Measurements from ENCODE around the gene WLS. TPM values are rescaled to one million over a fixed set of nuclear protein-coding genes. Genes with fewer than 3 reads are reported as not detected.

The WLS gene
- total and polyA plus RNA-seq, 10 of the 15 experiments (the other 5 are each of a cell fraction or from before 2014, with no cell fraction given) = 0.04 to 0.36 TPM; not detected in 8

GRCh38 chr1:68120136-68120791 lies 112.1 kb downstream of the WLS start (continued):
- TF ChIP-seq, protein P1, sequence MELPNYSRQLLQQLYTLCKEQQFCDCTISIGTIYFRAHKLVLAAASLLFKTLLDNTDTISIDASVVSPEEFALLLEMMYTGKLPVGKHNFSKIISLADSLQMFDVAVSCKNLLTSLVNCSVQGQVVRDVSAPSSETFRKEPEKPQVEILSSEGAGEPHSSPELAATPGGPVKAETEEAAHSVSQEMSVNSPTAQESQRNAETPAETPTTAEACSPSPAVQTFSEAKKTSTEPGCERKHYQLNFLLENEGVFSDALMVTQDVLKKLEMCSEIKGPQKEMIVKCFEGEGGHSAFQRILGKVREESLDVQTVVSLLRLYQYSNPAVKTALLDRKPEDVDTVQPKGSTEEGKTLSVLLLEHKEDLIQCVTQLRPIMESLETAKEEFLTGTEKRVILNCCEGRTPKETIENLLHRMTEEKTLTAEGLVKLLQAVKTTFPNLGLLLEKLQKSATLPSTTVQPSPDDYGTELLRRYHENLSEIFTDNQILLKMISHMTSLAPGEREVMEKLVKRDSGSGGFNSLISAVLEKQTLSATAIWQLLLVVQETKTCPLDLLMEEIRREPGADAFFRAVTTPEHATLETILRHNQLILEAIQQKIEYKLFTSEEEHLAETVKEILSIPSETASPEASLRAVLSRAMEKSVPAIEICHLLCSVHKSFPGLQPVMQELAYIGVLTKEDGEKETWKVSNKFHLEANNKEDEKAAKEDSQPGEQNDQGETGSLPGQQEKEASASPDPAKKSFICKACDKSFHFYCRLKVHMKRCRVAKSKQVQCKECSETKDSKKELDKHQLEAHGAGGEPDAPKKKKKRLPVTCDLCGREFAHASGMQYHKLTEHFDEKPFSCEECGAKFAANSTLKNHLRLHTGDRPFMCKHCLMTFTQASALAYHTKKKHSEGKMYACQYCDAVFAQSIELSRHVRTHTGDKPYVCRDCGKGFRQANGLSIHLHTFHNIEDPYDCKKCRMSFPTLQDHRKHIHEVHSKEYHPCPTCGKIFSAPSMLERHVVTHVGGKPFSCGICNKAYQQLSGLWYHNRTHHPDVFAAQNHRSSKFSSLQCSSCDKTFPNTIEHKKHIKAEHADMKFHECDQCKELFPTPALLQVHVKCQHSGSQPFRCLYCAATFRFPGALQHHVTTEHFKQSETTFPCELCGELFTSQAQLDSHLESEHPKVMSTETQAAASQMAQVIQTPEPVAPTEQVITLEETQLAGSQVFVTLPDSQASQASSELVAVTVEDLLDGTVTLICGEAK (IDR thresholded peaks at IDR 0.05; ENCODE audit: borderline replicate concordance) = no peak
- TF ChIP-seq BRCA1 (IDR thresholded peaks at IDR 0.05; ENCODE audit: low read depth, low read length) = no peak
- TF ChIP-seq PML (IDR thresholded peaks at IDR 0.05; ENCODE audit: low read length) = no peak
- peak; percentile 69 to 82 (median 75) for TF ChIP-seq CTCF (IDR thresholded peaks at IDR 0.05 in 2 of 3, conservative IDR thresholded peaks at IDR 0.05 in 1 of 3; ENCODE audit: control insufficient read depth in 2 of 3, extremely low read depth in 1 of 3, insufficient read depth in 1 of 3, low read depth in 3 of 3, low read length in 3 of 3)

GRCh38 chr1:68119445-68119844 lies 112.9 kb downstream of the WLS start:
- no peak overlapping the region for H2AFZ ChIP-seq (ENCODE audit: control insufficient read depth, low read depth, low read length)
- H3K36me3 ChIP-seq (ENCODE audit: control insufficient read depth in 2 of 2, insufficient read depth in 2 of 2, low read length in 1 of 2) = no peaks in the 10 kb centered on the region
- ChIA-PET RAD21 (ENCODE audit: unreplicated experiment) (interaction anchor here (1.0 to 7.7 kb wide), 8 partner anchors 69 to 601 kb away, joined by 3 to 125 read pairs (median 8); no protein-coding TSS in a partner anchor), CTCF (interaction anchor here (0.9 to 5.1 kb wide), 24 partner anchors 10 to 1620 kb away, joined by 3 to 178 read pairs (median 8); no protein-coding TSS in a partner anchor), POLR2A (no interaction called here), SMC1A (ENCODE audit: uncharacterized antibody, unreplicated experiment) (interaction anchor here (0.8 to 6.9 kb wide), 19 partner anchors 11 to 352 kb away, joined by 3 to 83 read pairs (median 4); no protein-coding TSS in a partner anchor)
- H3K4me1 ChIP-seq (ENCODE audit: control insufficient read depth, insufficient read depth, low read length) = no peaks in the 10 kb centered on the region
- FAIRE-seq = no peak
- H3K4me3 ChIP-seq = no peak overlapping the region
- no peak for DNase-seq (ENCODE audit: low read depth, low spot score)
- H3K79me2 ChIP-seq (ENCODE audit: control insufficient read depth, insufficient read depth, low read length) = no peaks in the 10 kb centered on the region
- no peak overlapping the region for H3K27ac ChIP-seq (ENCODE audit: control insufficient read depth, insufficient read depth)
- BruUV-seq (replicated peaks) = no TSS peak
- in situ Hi-C loops (cut with MboI) (loop anchor here (10.0 kb wide), 1 partner anchor 1615 kb away; no protein-coding TSS in a partner anchor), intact Hi-C loops (cut with micrococcal nuclease; ENCODE audit: unreplicated experiment) (loop anchor here (5.0 to 10.0 kb wide), 5 partner anchors 267 to 1618 kb away; no protein-coding TSS in a partner anchor)
- no peaks in the 10 kb centered on the region for H3K9me3 ChIP-seq (replicated peaks; ENCODE audit: control insufficient read depth, insufficient read depth, low read length)
- ATAC-seq = no peak
- no peaks in the 10 kb centered on the region for H3K27me3 ChIP-seq (replicated peaks in 1 of 2; ENCODE audit: control insufficient read depth in 2 of 2, insufficient read depth in 2 of 2, low read length in 1 of 2)
- no peak overlapping the region for H3K9ac ChIP-seq (ENCODE audit: control insufficient read depth, insufficient read depth, low read length)
- TF ChIP-seq, protein P2, sequence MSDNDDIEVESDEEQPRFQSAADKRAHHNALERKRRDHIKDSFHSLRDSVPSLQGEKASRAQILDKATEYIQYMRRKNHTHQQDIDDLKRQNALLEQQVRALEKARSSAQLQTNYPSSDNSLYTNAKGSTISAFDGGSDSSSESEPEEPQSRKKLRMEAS (IDR thresholded peaks at IDR 0.05; ENCODE audit: low read depth, low read length) = no peak
- TF ChIP-seq, protein P3, sequence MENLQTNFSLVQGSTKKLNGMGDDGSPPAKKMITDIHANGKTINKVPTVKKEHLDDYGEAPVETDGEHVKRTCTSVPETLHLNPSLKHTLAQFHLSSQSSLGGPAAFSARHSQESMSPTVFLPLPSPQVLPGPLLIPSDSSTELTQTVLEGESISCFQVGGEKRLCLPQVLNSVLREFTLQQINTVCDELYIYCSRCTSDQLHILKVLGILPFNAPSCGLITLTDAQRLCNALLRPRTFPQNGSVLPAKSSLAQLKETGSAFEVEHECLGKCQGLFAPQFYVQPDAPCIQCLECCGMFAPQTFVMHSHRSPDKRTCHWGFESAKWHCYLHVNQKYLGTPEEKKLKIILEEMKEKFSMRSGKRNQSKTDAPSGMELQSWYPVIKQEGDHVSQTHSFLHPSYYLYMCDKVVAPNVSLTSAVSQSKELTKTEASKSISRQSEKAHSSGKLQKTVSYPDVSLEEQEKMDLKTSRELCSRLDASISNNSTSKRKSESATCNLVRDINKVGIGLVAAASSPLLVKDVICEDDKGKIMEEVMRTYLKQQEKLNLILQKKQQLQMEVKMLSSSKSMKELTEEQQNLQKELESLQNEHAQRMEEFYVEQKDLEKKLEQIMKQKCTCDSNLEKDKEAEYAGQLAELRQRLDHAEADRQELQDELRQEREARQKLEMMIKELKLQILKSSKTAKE (IDR thresholded peaks at IDR 0.05; ENCODE audit: low read depth, poor library complexity, severe bottlenecking) = no peak
- TF ChIP-seq ZNF217 (IDR thresholded peaks at IDR 0.05) = no peak
- no peak for TF ChIP-seq EZH2 (IDR thresholded peaks at IDR 0.05; ENCODE audit: borderline replicate concordance, control insufficient read depth, low read depth, low read length)
- no peak for TF ChIP-seq FOXK2 (IDR thresholded peaks at IDR 0.05)
- no peaks in the 10 kb centered on the region for H4K20me1 ChIP-seq (ENCODE audit: control insufficient read depth, insufficient read depth)
- WGBS (ENCODE audit: insufficient coverage, insufficient replicate concordance, low lambda C conversion rate, missing lambda C conversion rate) = 26% methylated on average over 4 of the region's 4 CpGs
- no peak overlapping the region for H3K4me2 ChIP-seq (ENCODE audit: control insufficient read depth, insufficient read depth)

Data from GM12878 (cell line).